Activated T-cell treated with anti-CD3 and anti-CD28 coated beads, Interleukin-2, amount 50 U/mL, for 72 hours (primary cell): ENCODE measurements around the gene KCNK18. TPM values are rescaled to one million over a fixed set of nuclear protein-coding genes. Genes with fewer than 3 reads are reported as not detected.

Source experiments
- ATAC-seq, 2 donors: fragments of 150-1000 bp; cut with Tn5 transposase; replicated peaks in 1 of 2; 2 replicates each; pipeline ENCODE4 v1.10.0; 2021; ENCODE audit warnings: moderate library complexity in 2 of 2, mild to moderate bottlenecking in 1 of 2
- DNase-seq, 2 donors: peaks; one replicate each; pipeline ENCODE4 v3.0.0; 2021 to 2022; ENCODE audit warnings: mixed read lengths in 1 of 2
- H3K27ac Mint-ChIP-seq: one replicate; pipeline ENCODE4 v1.8.0; 2022; ENCODE audit warnings: mild to moderate bottlenecking, moderate library complexity, mixed read lengths
- H3K27me3 Mint-ChIP-seq: one replicate; pipeline ENCODE4 v1.8.0; 2022; ENCODE audit warnings: low read depth, mixed read lengths
- H3K36me3 Mint-ChIP-seq, 2 donors: one replicate each; pipeline ENCODE4 v1.8.0; 2022; ENCODE audit warnings: mixed read lengths in 2 of 2, mild to moderate bottlenecking in 1 of 2; ENCODE audit not compliant: insufficient read depth in 2 of 2
- H3K4me1 Mint-ChIP-seq: one replicate; pipeline ENCODE4 v1.8.0; 2022; ENCODE audit warnings: low read depth, mixed read lengths
- H3K4me3 Mint-ChIP-seq, 2 donors: one replicate each; pipeline ENCODE4 v1.8.0; 2022; ENCODE audit warnings: mild to moderate bottlenecking in 2 of 2, mixed read lengths in 2 of 2, moderate library complexity in 2 of 2
- H3K9me3 Mint-ChIP-seq, 2 donors: one replicate each; pipeline ENCODE4 v1.8.0; 2022; ENCODE audit warnings: mixed read lengths in 2 of 2
- total RNA-seq, 2 donors: library from RNA; stranded (reverse); gene quantifications; one replicate each; pipeline ENCODE4 v1.2.3, GENCODE V29; 2022

KCNK18 gene
- total RNA-seq, 2 donors from 2014 or later, result not detected

DNA sequence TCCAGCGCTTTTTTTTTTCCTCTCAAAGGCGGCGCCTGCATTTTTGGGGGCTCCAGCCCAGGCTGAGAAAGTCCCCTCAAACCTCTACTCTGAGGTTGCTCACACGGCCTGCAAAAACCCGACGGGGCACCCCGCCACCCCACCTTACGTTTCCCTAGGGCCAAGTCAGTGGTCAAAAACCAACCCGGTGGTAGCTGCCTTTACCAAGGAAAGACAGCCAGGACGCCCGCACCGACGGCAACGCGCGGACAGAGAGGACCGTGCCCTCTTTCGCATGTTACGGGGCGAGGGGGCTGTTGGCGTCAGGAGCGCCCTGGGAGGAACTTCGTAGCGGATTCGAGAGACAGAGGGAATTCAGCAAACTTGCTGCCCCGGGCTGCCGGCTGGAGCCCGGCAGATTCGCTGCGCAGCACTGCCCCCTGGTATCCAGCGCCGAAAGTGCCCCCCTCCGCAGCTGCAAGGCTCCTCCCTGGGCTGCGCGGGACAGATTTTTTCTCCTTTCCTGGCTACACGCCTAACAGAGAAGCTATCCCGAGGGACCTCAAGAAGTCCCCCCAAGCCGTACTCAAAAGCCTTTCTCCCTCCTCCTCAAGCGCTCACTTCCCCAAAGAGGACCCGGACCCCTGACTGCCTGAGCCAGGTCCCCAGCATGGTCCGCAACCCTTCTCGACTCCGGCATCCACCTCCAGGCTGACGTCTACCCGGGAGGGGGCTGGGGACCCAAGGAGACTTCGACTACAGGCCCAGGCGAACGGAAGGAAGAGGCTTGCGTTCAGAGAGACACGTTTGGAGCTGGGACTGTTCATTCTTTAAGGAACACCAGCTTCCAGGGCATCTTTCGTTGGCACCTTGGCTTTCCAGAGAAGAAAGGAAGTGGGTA, 31.5 kb upstream of the KCNK18 start:
- ATAC-seq (peak; percentile 32 to 36), DNase-seq (peak; percentile 46 to 56)
- Mint-ChIP-seq H3K9me3 (no peaks in the 10 kb centered on the region), H3K36me3 (no peaks in the 10 kb centered on the region), H3K4me1 (peaks cover 54% of the 10 kb centered on the region), H3K27me3 (peaks cover 82% of the 10 kb centered on the region), H3K27ac (no peak overlapping the region), H3K4me3 (peak overlapping the region; percentile 45 to 57)

DNA sequence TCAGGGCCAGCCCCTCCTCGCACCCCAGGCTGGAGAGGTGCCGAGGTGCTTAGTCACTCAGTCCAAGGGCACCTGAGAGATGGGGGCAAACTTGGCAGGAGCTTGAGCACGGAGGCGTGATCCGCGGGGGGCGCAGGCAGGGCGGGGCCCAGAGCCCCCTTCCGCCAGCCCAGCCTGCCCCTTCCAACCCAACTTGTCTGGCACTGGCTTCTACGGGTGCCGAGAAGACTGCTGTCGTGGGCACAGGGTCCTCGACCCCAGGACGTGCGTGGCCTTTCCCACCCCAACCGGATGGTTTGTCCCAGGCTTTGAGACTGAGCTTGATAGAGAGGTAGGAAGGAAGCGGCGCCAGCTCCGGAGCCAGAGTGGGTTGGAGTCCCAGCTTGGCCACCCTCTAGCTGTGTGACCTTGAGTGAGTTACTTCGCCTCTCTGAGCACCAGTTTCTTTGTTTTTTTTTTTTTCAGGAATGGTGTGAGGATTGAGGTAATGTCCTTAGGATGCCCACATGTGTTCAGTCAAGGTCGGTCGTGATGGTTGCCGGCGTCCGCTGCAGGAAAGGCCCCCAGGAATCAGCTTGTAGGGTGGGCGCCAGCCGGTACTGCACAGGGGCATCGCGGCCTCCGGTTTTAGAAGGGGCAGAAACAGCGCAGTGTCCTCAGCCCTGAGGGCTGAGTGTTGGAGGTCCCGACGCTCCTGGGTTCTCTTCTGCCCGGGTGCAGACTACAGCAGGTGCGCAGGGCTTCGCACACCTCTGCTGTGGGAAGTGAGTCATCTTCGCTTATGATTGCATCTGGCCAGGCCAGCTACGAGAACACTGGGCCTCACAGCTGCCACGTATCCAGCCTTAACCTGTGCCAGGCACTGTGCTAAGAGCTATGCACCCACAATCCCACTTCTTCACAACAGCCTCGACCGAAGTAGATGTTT, 30.6 kb upstream of the KCNK18 start:
- no peaks in the 10 kb centered on the region for H3K9me3 Mint-ChIP-seq

DNA sequence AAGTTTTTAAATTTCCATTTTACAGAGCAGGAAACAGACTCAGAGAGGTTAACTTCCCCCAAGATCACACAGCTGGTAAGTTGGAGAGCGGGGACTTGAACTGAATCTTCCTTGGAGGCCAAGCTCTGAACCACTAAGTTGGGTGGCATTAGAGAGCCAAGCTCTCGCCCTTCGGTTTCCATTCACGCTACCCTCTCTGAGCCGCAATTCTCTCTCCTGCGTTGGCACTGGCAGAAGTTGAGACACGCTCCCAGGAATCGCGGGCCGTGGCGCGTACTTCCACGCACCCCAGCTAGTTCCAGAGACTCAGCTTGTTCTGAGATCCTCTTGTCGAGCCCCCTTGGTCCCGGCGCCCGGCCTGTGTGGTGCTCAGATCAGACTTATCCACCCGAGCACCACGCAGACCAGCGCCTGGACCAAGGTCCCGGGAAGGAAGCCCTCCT, 29.9 kb upstream of the KCNK18 start:
- H3K9me3 Mint-ChIP-seq, result no peaks in the 10 kb centered on the region
- ATAC-seq, result no peak
- H3K4me3 Mint-ChIP-seq, result peak overlapping the region; percentile 69 to 72
- H3K27ac Mint-ChIP-seq, result peak overlapping the region; percentile 24
- H3K4me1 Mint-ChIP-seq, result peaks cover 49% of the 10 kb centered on the region
- DNase-seq, result peak in 1 of 2 donors; percentile 2
- no peaks in the 10 kb centered on the region for H3K36me3 Mint-ChIP-seq
- H3K27me3 Mint-ChIP-seq, result peaks cover 82% of the 10 kb centered on the region

More for the DNA sequence above, 30.6 kb upstream of the KCNK18 start:
- peaks cover 82% of the 10 kb centered on the region for H3K27me3 Mint-ChIP-seq
- peak overlapping the region; percentile 24 for H3K27ac Mint-ChIP-seq
- no peaks in the 10 kb centered on the region for H3K36me3 Mint-ChIP-seq
- ATAC-seq (peak; percentile 23 to 46), DNase-seq (peak in 1 of 2 donors; percentile 36)
- peaks cover 54% of the 10 kb centered on the region for H3K4me1 Mint-ChIP-seq
- H3K4me3 Mint-ChIP-seq, result peak overlapping the region; percentile 69 to 72

DNA sequence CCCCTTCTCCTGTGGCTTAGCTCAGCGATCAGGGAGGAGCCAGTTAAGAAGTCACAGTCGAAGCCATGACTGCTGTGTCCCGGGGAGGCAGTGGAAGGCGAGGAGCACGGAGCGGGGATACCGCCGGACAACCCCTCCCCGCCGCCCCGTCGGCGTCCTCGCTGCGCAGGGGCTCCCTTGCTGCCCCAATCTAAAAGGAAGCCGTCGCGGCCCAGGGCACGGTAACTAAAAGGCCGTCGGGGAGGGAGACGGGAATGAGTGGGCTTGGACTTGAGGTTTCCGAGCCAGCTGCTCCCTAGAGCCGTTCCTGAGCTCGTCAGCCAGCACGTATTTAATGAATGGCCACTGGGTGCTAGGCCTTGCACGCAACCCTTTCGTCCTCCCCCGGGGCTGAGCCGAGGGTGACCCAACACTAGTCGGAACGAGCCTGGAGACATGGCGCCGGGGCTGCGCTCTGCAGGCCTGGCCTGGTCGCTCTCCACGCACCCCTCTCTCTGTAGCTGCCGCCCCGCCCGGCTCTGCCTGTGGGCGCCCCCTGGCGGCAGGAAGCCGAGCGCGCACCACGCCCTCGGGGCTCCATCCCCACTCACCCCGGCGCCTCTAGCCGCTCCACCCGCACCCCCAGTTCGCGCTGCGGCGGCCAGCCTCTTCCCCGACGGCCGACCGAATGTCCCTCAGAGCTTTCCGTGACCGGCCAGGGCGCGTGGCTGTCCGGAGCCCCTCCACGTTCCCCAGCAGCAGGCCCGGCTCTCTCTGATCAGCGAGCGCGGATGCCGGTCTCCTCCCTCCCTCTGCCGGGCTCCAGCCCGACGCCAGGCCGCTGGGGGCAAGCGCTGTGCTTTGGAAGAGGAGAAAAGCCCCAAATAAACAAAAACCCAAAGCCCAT, 29.3 kb upstream of the KCNK18 start:
- peak; percentile 77 to 84 for DNase-seq
- Mint-ChIP-seq H3K27ac (no peak overlapping the region), H3K4me1 (peaks cover 46% of the 10 kb centered on the region), H3K36me3 (no peaks in the 10 kb centered on the region), H3K27me3 (peaks cover 81% of the 10 kb centered on the region), H3K9me3 (no peaks in the 10 kb centered on the region), H3K4me3 (peak overlapping the region; percentile 69 to 72)
- peak; percentile 91 to 94 for ATAC-seq

DNA sequence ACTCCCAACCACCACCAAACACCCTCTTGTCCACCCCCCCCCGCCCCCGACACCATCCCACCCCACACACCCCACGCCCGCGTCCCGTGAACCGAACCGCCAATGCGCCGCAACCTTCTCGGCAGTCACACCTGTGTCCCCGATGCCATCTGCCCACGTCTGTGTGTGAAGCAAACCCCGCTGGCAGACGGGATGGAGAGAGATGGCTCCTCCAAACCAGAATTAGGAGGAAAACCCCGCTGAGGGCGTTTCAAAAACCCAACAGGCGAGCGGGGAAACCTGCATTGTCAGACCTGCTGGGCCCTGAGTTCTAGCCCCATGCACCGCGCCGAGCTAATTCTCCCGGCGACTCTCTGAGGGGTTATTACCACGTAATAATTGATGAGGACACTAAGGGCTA, 28.6 kb upstream of the KCNK18 start:
- DNase-seq (peak in 1 of 2 donors; percentile 2), ATAC-seq (no peak)
- Mint-ChIP-seq H3K36me3 (no peaks in the 10 kb centered on the region), H3K27me3 (peaks cover 81% of the 10 kb centered on the region), H3K27ac (no peak overlapping the region), H3K4me1 (peaks cover 46% of the 10 kb centered on the region), H3K4me3 (peak overlapping the region; percentile 69 to 72), H3K9me3 (no peaks in the 10 kb centered on the region)

DNA sequence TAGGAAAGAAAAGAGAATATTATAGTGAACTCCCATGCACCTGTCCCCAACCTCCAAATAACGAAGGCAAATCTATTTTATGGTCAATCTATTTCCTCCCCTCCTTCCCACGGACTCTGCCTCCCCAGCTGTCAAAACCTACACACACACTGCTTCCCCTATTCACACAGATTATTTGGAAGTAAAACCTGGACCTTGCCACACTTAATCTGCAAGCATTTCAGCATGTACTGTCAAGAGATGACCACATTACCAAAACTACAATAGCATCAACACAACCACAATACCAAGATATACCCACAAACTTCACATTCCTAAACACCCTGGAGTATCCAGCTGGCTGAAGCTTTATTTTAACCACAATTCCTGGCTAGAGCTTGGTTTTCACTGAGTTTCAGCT, 27.8 kb upstream of the KCNK18 start:
- Mint-ChIP-seq H3K27me3 (peaks cover 75% of the 10 kb centered on the region), H3K4me3 (no peak overlapping the region), H3K9me3 (no peaks in the 10 kb centered on the region), H3K36me3 (no peaks in the 10 kb centered on the region), H3K27ac (no peak overlapping the region), H3K4me1 (peaks cover 43% of the 10 kb centered on the region)
- DNase-seq, result no peak
- no peak for ATAC-seq

DNA sequence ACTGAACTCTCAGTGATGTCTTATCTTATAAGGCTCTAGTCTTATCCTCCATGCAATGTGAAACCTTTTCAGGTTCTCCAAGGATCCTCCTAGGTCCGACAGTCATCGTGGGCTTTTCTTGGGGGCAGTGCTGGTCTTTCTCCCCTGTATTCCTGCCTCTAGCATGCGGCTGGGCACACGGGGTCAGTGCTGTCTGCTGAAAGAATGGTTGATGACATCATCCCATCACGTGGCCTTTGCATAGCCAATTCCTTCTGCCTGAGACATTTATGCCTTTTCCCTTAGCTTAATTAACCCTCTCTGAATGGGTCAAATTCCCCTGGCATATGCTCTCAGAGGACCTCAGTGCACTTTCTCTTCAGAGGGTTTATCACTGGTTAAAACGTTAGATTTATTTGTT, 27.0 kb upstream of the KCNK18 start:
- ATAC-seq (no peak), DNase-seq (no peak)
- Mint-ChIP-seq H3K27ac (no peak overlapping the region), H3K36me3 (no peaks in the 10 kb centered on the region), H3K27me3 (peaks cover 67% of the 10 kb centered on the region), H3K4me1 (peaks cover 43% of the 10 kb centered on the region), H3K9me3 (no peaks in the 10 kb centered on the region), H3K4me3 (no peak overlapping the region)

DNA sequence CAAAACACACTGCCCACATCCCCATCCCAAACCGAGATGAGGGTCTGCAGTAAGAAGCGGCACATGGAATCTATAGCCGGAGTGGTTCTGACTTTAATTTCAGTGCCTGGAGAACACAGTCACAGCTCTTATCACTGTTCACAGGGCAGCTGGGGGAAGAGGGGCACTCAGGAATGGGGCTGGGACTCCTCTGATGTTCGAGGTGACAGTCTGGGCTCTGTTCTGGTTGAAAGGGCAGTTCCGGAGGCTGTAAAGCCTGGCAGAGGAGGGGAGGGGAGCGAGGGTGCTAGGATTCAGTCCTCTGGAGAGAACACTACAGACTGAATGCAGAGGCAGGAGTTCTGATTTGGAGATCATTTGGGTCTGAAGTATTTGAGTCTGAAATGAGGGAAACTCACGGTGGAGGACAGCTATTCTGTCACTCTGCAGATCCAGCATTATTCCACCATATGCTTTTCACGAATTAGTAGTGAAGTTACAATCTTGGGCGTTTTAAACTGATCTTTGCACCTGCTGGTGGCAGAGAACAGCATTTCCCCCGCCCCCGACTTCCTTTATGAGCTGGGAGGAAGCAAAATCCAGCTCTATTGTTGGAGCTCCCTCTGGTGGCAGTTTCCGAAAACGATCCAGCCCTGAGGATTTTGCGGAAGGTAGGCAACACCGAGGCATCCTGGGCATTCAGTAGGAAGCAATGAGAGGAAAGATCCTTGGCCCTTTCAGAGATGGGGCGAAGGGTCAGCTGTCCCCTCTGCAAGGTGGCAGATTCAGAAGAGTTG, 22.7 kb upstream of the KCNK18 start:
- Mint-ChIP-seq H3K27ac (no peak overlapping the region), H3K4me1 (peaks cover 20% of the 10 kb centered on the region), H3K4me3 (peak overlapping the region; percentile 88 to 91)

DNA sequence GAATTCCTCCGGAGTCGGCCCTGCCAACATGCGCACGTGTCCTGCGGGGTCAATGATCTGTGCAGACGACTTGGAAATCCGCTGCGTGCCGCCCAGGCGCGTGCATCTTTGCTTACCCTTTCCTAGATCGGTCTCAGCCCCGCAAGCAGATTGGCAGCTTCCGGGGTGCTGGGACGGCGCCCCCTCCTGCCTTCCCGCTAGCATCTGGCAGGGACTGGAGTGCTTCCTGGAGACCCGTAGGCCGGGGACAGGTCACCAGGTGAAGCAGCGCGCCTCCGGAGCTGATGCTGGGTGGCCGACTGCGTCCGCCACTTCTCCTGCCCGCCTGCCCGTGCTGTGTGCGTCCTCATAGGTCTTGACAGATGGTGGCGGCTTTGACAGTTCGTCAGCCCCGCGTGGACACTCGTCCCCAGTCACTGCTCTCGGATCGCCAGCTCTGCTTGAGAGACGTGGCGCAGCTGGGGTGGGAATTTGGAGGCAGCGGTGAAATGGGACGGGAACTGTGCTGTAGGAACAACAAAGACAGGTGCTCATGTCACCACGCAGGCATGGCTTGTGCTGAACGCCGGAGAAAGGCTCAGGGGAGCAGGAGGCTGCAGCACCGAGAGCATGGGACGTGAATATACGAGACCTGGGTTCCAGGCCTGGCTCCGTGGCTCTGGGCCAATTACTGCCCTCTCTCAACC, 21.9 kb upstream of the KCNK18 start:
- no peaks in the 10 kb centered on the region for H3K36me3 Mint-ChIP-seq
- H3K4me1 Mint-ChIP-seq, result peaks cover 17% of the 10 kb centered on the region
- H3K4me3 Mint-ChIP-seq, result peak overlapping the region; percentile 88 to 91
- ATAC-seq (peak; percentile 61 to 62), DNase-seq (peak; percentile 22 to 29)
- no peaks in the 10 kb centered on the region for H3K9me3 Mint-ChIP-seq
- H3K27ac Mint-ChIP-seq, result no peak overlapping the region
- peaks cover 38% of the 10 kb centered on the region for H3K27me3 Mint-ChIP-seq

More for the DNA sequence above, 22.7 kb upstream of the KCNK18 start:
- Mint-ChIP-seq H3K9me3 (no peaks in the 10 kb centered on the region), H3K36me3 (no peaks in the 10 kb centered on the region), H3K27me3 (peaks cover 38% of the 10 kb centered on the region)
- DNase-seq (peak; percentile 81 to 87), ATAC-seq (peak; percentile 83 to 85)

DNA sequence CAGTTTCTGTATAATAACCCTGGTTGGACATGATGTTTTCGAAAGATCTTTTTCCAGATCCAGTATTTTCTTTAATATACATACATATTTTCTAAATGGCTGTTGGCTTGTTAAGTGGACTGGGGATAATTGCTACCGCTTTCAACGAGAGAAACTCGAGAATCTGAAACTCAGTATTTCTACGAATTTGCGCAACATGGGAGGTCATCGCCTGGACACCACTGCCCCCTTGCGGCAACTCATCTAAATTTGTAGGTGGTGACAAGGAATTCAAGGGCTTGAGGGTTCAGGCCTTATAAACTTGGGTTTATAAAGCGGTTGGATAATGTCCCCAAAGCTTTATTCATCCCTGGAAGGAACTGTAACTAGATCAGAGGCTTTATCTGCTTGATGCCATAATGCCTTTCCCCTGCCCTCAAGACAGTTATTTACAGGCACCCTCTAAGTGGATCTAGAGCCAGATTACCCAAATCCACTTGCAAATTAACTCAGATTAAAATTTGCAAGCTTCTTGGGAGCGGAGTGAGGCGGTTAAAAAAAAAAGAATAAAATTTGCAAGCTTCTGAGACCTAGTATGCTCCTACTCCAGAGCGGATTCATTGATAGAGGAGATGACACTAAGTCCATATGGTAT, 21.3 kb upstream of the KCNK18 start:
- Mint-ChIP-seq H3K27ac (no peak overlapping the region), H3K27me3 (peaks cover 36% of the 10 kb centered on the region), H3K4me1 (peaks cover 17% of the 10 kb centered on the region), H3K4me3 (peak overlapping the region; percentile 88 to 91), H3K36me3 (no peaks in the 10 kb centered on the region), H3K9me3 (no peaks in the 10 kb centered on the region)
- ATAC-seq, result peak; percentile 36 to 56
- peak; percentile 76 to 79 for DNase-seq

DNA sequence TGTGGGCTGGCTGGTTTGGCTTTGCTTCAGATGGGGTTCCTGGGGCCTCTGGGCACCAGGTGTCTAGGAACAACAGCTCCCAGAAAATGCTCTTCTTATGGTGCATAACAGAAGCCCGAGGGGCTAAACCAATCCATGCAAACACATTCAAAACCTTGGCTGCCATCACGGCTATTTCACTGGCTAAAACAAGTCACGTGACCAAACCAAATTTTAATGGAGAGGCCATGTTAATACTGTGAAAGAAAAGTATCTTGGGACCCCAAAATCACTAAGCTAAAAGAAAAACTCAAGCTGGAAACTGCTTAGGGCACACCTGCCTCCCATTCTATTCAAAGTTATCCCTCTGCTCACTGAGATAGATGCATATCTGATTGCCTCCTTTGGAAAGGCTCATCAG, 19.1 kb upstream of the KCNK18 start:
- Mint-ChIP-seq H3K36me3 (no peaks in the 10 kb centered on the region), H3K9me3 (no peaks in the 10 kb centered on the region), H3K4me1 (peaks cover 17% of the 10 kb centered on the region), H3K4me3 (no peak overlapping the region), H3K27me3 (peaks cover 23% of the 10 kb centered on the region), H3K27ac (no peak overlapping the region)
- DNase-seq (no peak), ATAC-seq (no peak)
